Spinal cord (tissue), 10 donors: ENCODE measurements around the gene ADAMTSL3. TPM values are rescaled to one million over a fixed set of nuclear protein-coding genes. Genes with fewer than 3 reads are reported as not detected.

Source experiments
- DNase-seq, 6 donors: peaks; one replicate each; pipeline versions ENCODE4 v3.0.0 to v3.0.0-alpha.2; 2013 to 2015; ENCODE audit warnings: low spot score in 6 of 6, low read depth in 4 of 6
- H3K27ac ChIP-seq: one replicate; pipeline ENCODE4 v1.5.1; 2013; ENCODE audit warnings: low read depth, low read length, control low read depth
- H3K27me3 ChIP-seq: one replicate; pipeline ENCODE4 v1.6.1; 2013; ENCODE audit warnings: low read length; ENCODE audit not compliant: control insufficient read depth, insufficient read depth
- H3K36me3 ChIP-seq: one replicate; pipeline ENCODE4 v1.6.1; 2013; ENCODE audit warnings: low read length; ENCODE audit not compliant: control insufficient read depth, insufficient read depth
- H3K4me1 ChIP-seq: one replicate; pipeline ENCODE4 v1.6.1; 2013; ENCODE audit warnings: low read length; ENCODE audit not compliant: control insufficient read depth, insufficient read depth
- H3K4me3 ChIP-seq: one replicate; pipeline ENCODE4 v1.5.1; 2013; ENCODE audit warnings: low read depth, low read length, control low read depth
- H3K9me3 ChIP-seq: one replicate; pipeline ENCODE4 v1.6.1; 2013; ENCODE audit warnings: low read length; ENCODE audit not compliant: control insufficient read depth, insufficient read depth
- WGBS: methylation state at CpG from one replicate; pipeline ENCODE4 v1.1.5; 2013; ENCODE audit warnings: missing lambda C conversion rate; ENCODE audit not compliant: insufficient coverage; 5-methylcytosine and 5-hydroxymethylcytosine counted together
- polyA plus RNA-seq, 2 donors: library from polyadenylated mRNA; unstranded; fragments of 120-200 nt; gene quantifications; one replicate each; pipeline ENCODE4 v1.2.1, GENCODE V29; 2013; ENCODE audit not compliant: insufficient read length in 2 of 2
- total RNA-seq, 2 donors: library from RNA; depleted of rRNA in 1 of 2; stranded (reverse); fragments of 120-200 nt in 1 of 2; fragments of >200 nt in 1 of 2; gene quantifications; one replicate each; pipeline versions ENCODE4 v1.2.3 to v1.2.4, GENCODE V29; 2013 to 2014
- donor health status: healthy.

The ADAMTSL3 gene
- total and polyA plus RNA-seq, 4 donors: 3.6 to 25.2 (median 12.0) TPM

DNA sequence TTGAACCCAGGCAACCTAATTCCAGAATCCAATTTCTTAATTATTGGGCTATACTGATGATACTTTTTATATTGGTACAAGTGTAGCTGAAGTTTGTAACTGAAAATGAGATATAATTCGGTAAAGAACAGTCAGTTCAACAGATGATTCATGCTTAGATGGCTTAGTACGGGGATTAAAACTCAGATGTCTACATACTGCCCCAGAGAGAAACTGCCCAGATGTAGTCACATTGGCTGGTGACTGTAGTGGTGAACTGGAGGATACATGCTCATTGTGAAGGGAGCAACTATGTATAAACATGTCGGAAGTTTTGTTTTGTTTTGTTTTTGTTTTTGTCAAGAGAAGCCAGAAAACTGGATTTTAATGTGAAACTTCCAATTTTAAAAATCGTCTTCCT, 179.6 kb downstream of the ADAMTSL3 start:
- no peak overlapping the region for H3K27ac ChIP-seq
- no peaks in the 10 kb centered on the region for H3K4me1 ChIP-seq
- no peaks in the 10 kb centered on the region for H3K36me3 ChIP-seq
- DNase-seq: no peak
- 100% methylated on average over 2 of the region's 4 CpGs for WGBS
- no peaks in the 10 kb centered on the region for H3K27me3 ChIP-seq
- no peak overlapping the region for H3K4me3 ChIP-seq
- H3K9me3 ChIP-seq: no peaks in the 10 kb centered on the region

DNA sequence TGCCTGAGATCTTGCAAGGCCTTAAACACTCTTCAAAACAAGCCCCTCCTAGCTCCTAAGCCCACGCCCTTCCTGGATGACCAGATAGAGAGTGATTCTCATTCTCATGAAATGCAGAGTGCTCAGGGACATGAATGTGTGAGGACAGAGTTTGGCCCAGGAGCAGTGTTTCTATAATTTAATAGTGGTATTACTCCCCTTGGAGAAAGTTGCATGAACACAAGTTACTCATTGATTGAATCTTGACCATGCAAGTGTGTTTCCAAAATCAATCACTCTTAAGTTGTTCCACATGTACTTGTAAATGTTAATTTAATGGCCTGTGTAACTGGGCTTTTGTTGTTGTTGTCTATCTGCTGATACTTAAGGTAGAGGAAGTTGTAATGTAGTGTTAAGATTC, 181.6 kb downstream of the ADAMTSL3 start:
- DNase-seq: no peak
- WGBS: no CpG with 5 or more reads among the region's 1 CpG
- Histone ChIP-seq H3K27ac (no peak overlapping the region), H3K4me3 (no peak overlapping the region), H3K36me3 (no peaks in the 10 kb centered on the region), H3K27me3 (no peaks in the 10 kb centered on the region), H3K4me1 (no peaks in the 10 kb centered on the region), H3K9me3 (no peaks in the 10 kb centered on the region)

DNA sequence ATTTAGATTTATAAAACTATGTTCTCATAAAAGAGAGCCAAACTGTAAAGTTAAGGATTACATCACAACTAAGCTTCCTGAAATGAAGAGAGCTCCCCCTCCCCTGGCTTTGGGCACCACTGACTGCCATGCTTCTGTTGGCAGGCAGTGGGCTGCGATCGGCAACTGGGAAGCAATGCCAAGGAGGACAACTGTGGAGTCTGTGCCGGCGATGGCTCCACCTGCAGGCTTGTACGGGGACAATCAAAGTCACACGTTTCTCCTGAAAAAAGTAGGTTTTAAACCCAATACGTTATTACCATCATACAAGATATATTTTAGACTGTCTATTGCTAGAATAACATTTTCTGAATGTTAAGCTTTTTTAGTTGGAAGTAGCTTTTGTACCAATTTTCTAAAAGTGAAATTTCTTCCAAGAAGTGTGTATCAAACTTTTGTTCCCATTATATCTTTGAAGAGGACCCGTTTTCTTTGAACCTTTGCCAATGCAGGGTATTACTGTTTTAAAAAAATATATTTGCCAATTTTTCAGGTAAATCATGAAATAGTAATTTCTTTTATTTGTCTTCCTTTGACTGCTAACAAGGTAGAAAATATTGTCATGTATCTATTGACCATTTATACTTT, 184.1 kb downstream of the ADAMTSL3 start:
- Histone ChIP-seq H3K4me3 (no peak overlapping the region), H3K27me3 (no peaks in the 10 kb centered on the region), H3K4me1 (no peaks in the 10 kb centered on the region), H3K27ac (no peak overlapping the region), H3K9me3 (no peaks in the 10 kb centered on the region), H3K36me3 (no peaks in the 10 kb centered on the region)
- peak in 4 of 6 donors; percentile 17 to 93 (median 62) for DNase-seq
- WGBS: 0% methylated on average over 3 of the region's 8 CpGs

DNA sequence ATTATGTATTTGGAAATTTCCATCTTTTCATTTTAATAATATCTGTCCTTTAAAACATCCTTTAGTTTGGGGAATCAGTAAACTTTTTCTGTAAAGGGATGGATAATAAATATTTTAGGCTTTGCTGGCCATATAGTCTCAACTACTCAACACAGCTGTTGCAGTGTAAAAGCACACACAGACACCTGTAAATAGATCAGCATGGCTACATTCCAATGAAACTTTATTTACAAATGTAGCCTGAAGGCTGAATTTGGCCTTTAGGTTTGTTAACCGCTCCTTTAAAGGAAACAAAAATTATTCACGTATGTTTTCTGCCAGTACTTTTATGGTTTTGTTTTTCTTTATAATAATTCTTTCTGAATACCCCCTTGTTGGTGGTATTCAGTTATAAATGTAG, 184.8 kb downstream of the ADAMTSL3 start:
- no peaks in the 10 kb centered on the region for H3K36me3 ChIP-seq
- no peak overlapping the region for H3K27ac ChIP-seq
- DNase-seq: no peak
- no peak overlapping the region for H3K4me3 ChIP-seq
- H3K27me3 ChIP-seq: no peaks in the 10 kb centered on the region
- no CpG with 5 or more reads among the region's 2 CpGs for WGBS
- H3K9me3 ChIP-seq: no peaks in the 10 kb centered on the region
- H3K4me1 ChIP-seq: no peaks in the 10 kb centered on the region

DNA sequence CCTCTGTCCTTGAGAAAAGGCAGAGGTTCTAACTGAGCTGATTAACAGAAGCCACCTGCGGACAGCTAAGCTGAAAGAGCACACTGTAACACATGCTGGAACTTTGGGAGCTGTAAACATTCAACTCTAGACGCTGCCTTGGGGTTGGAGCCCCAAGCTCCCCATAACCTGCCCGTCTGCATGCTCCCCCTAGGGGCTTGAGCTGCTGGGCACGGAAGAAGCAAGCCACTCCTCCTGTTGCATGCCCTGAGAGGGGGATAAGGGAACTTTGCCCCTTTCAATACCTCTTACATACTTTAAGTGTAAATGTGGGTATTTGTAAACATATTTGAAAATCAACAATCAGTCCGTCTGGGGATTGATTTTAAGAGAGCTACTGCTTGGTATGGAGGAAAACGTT, 188.4 kb downstream of the ADAMTSL3 start:
- Histone ChIP-seq H3K36me3 (no peaks in the 10 kb centered on the region), H3K9me3 (no peaks in the 10 kb centered on the region), H3K27me3 (no peaks in the 10 kb centered on the region), H3K4me1 (no peaks in the 10 kb centered on the region), H3K27ac (no peak overlapping the region), H3K4me3 (no peak overlapping the region)
- WGBS: 60% methylated on average over 3 of the region's 6 CpGs
- DNase-seq: no peak

DNA sequence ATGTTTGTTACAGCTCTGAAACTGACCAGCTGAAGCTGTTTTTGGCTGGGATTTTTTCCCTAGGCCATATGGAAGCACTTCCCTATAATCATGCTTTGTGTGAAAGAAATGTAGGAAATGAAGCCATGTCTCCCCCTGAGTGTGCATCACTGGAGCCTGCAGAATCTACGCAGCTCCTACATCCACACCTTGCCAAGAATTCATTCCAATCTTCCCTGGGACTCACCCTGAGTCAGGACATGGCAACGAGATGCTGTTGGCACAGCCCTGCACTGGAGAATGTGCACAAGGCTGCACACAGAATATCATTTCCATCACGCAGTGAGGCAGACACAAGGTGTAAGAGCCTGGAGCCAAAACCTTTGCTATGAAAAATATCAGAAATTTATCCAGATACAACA, 189.5 kb downstream of the ADAMTSL3 start:
- Histone ChIP-seq H3K27me3 (no peaks in the 10 kb centered on the region), H3K9me3 (no peaks in the 10 kb centered on the region), H3K36me3 (no peaks in the 10 kb centered on the region), H3K4me3 (no peak overlapping the region), H3K27ac (no peak overlapping the region), H3K4me1 (no peaks in the 10 kb centered on the region)
- WGBS: 57% methylated on average over 2 of the region's 3 CpGs
- DNase-seq: peak in 2 of 6 donors; percentile 50 to 90

DNA sequence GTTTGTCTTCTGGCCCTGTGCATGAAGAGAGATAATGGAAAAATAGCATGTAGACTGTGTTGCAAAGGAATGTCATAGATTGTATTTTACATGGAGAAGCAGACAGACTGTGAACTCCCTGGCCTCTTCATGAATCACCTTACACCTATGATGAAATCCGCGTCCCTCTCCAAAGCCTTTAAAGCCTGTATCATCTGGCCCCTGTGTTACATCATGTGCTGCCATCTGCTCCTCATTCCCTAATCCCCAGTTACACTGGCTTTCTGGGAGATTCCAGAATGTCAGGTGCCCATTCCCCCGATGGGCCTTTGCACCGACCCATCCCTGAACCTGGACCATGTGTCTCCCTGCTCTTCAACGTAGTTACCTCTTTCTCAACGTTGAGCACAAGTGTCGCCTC, 190.8 kb downstream of the ADAMTSL3 start:
- Histone ChIP-seq H3K36me3 (no peaks in the 10 kb centered on the region), H3K4me3 (no peak overlapping the region), H3K27ac (no peak overlapping the region), H3K9me3 (no peaks in the 10 kb centered on the region), H3K27me3 (no peaks in the 10 kb centered on the region), H3K4me1 (no peaks in the 10 kb centered on the region)
- WGBS: 85% methylated on average over 6 of the region's 7 CpGs
- DNase-seq: no peak

DNA sequence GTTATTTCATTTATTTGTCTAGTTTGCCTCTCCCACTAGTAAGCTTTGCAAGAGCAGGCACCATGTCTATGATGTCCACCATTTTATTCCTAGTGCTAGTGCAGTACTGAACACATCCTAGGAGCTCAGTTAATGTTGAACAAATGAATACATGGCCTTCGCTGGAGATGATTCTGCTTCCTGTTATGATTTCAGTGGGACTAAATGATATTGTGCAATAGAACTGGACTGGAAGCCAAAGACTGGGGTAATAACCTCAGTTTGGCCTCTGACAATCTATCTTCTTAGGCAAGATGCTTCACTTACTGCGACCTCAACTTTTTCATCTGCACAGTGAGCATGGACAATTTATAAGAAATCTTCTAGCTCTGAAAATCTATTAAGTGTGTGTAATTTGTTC, 191.3 kb downstream of the ADAMTSL3 start:
- no peak for DNase-seq
- Histone ChIP-seq H3K27ac (no peak overlapping the region), H3K9me3 (no peaks in the 10 kb centered on the region), H3K4me3 (no peak overlapping the region), H3K4me1 (no peaks in the 10 kb centered on the region), H3K27me3 (no peaks in the 10 kb centered on the region), H3K36me3 (no peaks in the 10 kb centered on the region)
- 86% methylated on average over 1 of the region's 2 CpGs for whole genome bisulfite sequencing

DNA sequence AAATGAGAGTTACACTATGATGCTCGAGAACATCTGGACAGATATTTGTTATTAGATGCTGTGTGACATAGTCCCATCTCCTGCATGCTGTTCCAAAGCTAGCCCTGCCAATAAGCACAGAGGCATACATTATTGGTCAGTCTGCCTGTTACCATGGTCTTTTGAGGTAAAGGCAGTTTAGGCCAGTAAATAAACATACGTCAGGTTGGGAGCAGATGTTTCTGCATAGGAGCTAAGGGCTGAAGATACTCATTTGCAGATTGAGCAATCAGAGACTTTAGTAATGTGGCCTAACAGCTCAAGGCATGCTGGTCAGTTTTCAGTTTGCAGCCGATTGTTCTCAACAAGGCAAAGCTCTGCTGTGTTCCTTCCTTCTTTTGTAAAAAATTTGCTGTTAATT, 192.9 kb downstream of the ADAMTSL3 start:
- no peaks in the 10 kb centered on the region for H3K4me1 ChIP-seq
- DNase-seq: no peak
- no peaks in the 10 kb centered on the region for H3K36me3 ChIP-seq
- H3K4me3 ChIP-seq: no peak overlapping the region
- H3K27me3 ChIP-seq: no peaks in the 10 kb centered on the region
- H3K9me3 ChIP-seq: no peaks in the 10 kb centered on the region
- WGBS: 83% methylated on average over 2 of the region's 3 CpGs
- H3K27ac ChIP-seq: no peak overlapping the region

DNA sequence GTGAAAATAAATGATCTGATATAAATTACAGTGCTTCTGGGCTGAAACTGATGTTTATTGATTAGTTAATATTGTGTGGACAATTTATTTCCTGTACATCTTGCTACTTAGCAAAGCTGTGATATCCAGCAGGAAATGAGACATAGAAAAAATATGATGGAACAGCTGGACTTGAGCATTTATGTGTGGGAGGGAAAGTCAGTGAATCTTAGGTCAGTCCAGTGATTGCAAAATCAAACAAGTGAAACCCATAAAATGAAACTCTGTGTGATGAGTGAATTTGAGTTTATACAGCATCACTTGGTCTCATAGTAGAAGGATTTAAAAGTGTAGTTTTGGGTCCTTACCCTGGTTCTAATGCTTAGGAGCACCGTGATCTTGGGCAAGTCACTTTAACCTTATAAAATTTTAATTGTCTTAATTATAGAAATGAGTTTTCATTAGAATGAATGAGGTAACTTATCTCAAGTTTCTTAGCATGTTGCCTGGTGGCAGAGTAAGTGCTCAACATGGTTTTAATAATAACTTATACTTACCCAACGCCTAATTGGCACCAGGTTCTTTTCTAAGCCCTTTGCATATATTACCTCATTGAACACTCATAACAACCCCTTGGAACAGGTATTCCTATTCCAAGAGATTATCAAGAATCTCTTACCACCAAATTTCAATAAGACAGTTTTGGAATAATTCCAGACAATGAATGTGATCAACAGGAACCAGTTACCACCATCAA, 194.6 kb downstream of the ADAMTSL3 start:
- no CpG with 5 or more reads among the region's 2 CpGs for WGBS
- Histone ChIP-seq H3K27me3 (no peaks in the 10 kb centered on the region), H3K9me3 (no peaks in the 10 kb centered on the region), H3K4me1 (no peaks in the 10 kb centered on the region), H3K36me3 (no peaks in the 10 kb centered on the region), H3K27ac (no peak overlapping the region), H3K4me3 (no peak overlapping the region)
- DNase-seq: no peak
